Measurements from ENCODE around the gene IL32.
"Not testable (repeated sequence)": the region's sequence is repeated elsewhere in the genome, so short reads cannot be mapped to it uniquely, and the experiment has no call there.

IL32 gene

GRCh38 chr16:3051494-3051893 is 13.9 kb upstream of the IL32 start:
- no peak for DNase-seq (ENCODE audit: low read depth)

GRCh38 chr16:3052571-3053329 is 12.7 kb upstream of the IL32 start:
- not testable (repeated sequence) for DNase-seq (ENCODE audit: low read depth)

GRCh38 chr16:3053330-3053710 is 12.1 kb upstream of the IL32 start:
- not testable (repeated sequence) for DNase-seq (ENCODE audit: low read depth)

GRCh38 chr16:3054965-3055733 is 10.3 kb upstream of the IL32 start:
- DNase-seq (ENCODE audit: low read depth): no peak

GRCh38 chr16:3055734-3056115 is 9.7 kb upstream of the IL32 start:
- DNase-seq (ENCODE audit: low read depth): not testable (repeated sequence)

GRCh38 chr16:3056336-3057180 is 8.9 kb upstream of the IL32 start:
- DNase-seq (ENCODE audit: low read depth): no peak

GRCh38 chr16:3057181-3058138 is 8.0 kb upstream of the IL32 start:
- DNase-seq (ENCODE audit: low read depth): no peak

GRCh38 chr16:3058139-3059030 is 7.1 kb upstream of the IL32 start:
- no peak for DNase-seq (ENCODE audit: low read depth)

- peak; percentile 84 for DNase-seq (ENCODE audit: low read depth)
Measured at GRCh38 chr16:3059041-3059722, 6.3 kb upstream of the IL32 start.

GRCh38 chr16:3059723-3060242 is 5.7 kb upstream of the IL32 start:
- DNase-seq (ENCODE audit: low read depth): no peak

- DNase-seq (ENCODE audit: low read depth): no peak
Measured at GRCh38 chr16:3060339-3061127, 4.9 kb upstream of the IL32 start.

GRCh38 chr16:3062553-3062952 is 2.9 kb upstream of the IL32 start:
- DNase-seq (ENCODE audit: low read depth): no peak

- no peak for DNase-seq (ENCODE audit: low read depth)
Measured at GRCh38 chr16:3063625-3064386, 1.6 kb upstream of the IL32 start.

GRCh38 chr16:3065742-3066439 is 451 bp downstream of the IL32 start:
- DNase-seq (ENCODE audit: low read depth): no peak

- no peak for DNase-seq (ENCODE audit: low read depth)
Measured at GRCh38 chr16:3066440-3066748, 954 bp downstream of the IL32 start.

GRCh38 chr16:3068487-3068886 is 3.0 kb downstream of the IL32 start:
- DNase-seq (ENCODE audit: low read depth): no peak

- DNase-seq (ENCODE audit: low read depth): not testable (repeated sequence)
Measured at GRCh38 chr16:3069146-3069545, 3.7 kb downstream of the IL32 start.

All from activated T-cell treated with anti-CD3 and anti-CD28 coated beads for 24 hours (primary cell).